Kidney epithelial cell (primary cell): Measurements from ENCODE around the gene NSMCE4A. TPM values are rescaled to one million over a fixed set of nuclear protein-coding genes. Genes with fewer than 3 reads are reported as not detected.
"Not testable (repeated sequence)": the region's sequence is repeated elsewhere in the genome, so short reads cannot be mapped to it uniquely, and the experiment has no call there.

Experiments used
- DNase-seq: peaks from one replicate; pipeline ENCODE4 v3.0.0-alpha.2; 2010; ENCODE audit warnings: low read depth
- H3K27me3 ChIP-seq: 2 replicates; pipeline ENCODE4 v1.6.0; 2011; ENCODE audit warnings: low read length; ENCODE audit not compliant: control insufficient read depth, insufficient read depth
- H3K36me3 ChIP-seq: 2 replicates; pipeline ENCODE4 v1.5.1; 2011; ENCODE audit warnings: low read length; ENCODE audit not compliant: control insufficient read depth, insufficient read depth
- H3K4me3 ChIP-seq: 2 replicates; pipeline ENCODE4 v1.5.1; 2011; ENCODE audit warnings: low read depth, mild to moderate bottlenecking, control low read depth, low read length
- CTCF ChIP-seq: IDR thresholded peaks from 2 replicates; pipeline ENCODE4 v1.5.1; 2011; ENCODE audit warnings: mild to moderate bottlenecking, moderate library complexity, low read length, control low read depth, inconsistent platforms; ENCODE audit not compliant: insufficient read depth, poor library complexity, severe bottlenecking
- total RNA-seq: library from RNA; depleted of rRNA; stranded (reverse); fragments of >200 nt; gene quantifications from 2 replicates; pipeline ENCODE4 v1.2.3, GENCODE V29; 2015

Gene NSMCE4A
- 53.4 and 56.8 TPM in 2 replicates for total RNA-seq

GRCh38 chr10:121974535-121975294, at the start of gene NSMCE4A:
Gene NSMCE4A (minus strand): TSS chr10:121975217. CDS start chr10:121975165, 52 bp downstream.
- Histone ChIP-seq H3K4me3 (peak within 1 kb of the TSS; percentile 80), H3K36me3 (no peaks in the 10 kb centered on the region), H3K27me3 (no peaks in the 10 kb centered on the region)
- no peak for TF ChIP-seq CTCF
- no peak for DNase-seq

GRCh38 chr10:122023257-122023656, 48.2 kb upstream of the NSMCE4A start:
- DNase-seq, H3K36me3 ChIP-seq, H3K27me3 ChIP-seq, H3K4me3 ChIP-seq: not testable (repeated sequence)

GRCh38 chr10:122022276-122022675, 47.3 kb upstream of the NSMCE4A start:
- no peak for DNase-seq
- Histone ChIP-seq H3K27me3 (no peaks in the 10 kb centered on the region), H3K36me3 (no peaks in the 10 kb centered on the region), H3K4me3 (no peak overlapping the region)
- no peak for TF ChIP-seq CTCF

GRCh38 chr10:122021828-122022227, 46.8 kb upstream of the NSMCE4A start:
- no peak for DNase-seq
- no peak overlapping the region for H3K4me3 ChIP-seq
- no peaks in the 10 kb centered on the region for H3K36me3 ChIP-seq
- no peaks in the 10 kb centered on the region for H3K27me3 ChIP-seq
- TF ChIP-seq CTCF = no peak

GRCh38 chr10:122021379-122021778, 46.4 kb upstream of the NSMCE4A start:
- H3K4me3 ChIP-seq = no peak overlapping the region

GRCh38 chr10:122020226-122020625, 45.2 kb upstream of the NSMCE4A start:
- no peaks in the 10 kb centered on the region for H3K36me3 ChIP-seq
- no peak for TF ChIP-seq CTCF
- DNase-seq = no peak
- H3K27me3 ChIP-seq = no peaks in the 10 kb centered on the region
- H3K4me3 ChIP-seq = no peak overlapping the region

More at GRCh38 chr10:122021379-122021778, 46.4 kb upstream of the NSMCE4A start:
- no peaks in the 10 kb centered on the region for H3K27me3 ChIP-seq
- TF ChIP-seq CTCF = no peak
- H3K36me3 ChIP-seq = no peaks in the 10 kb centered on the region
- no peak for DNase-seq
